GM23248 (cell line): ENCODE data around the gene ST3GAL2. TPM values are rescaled to one million over a fixed set of nuclear protein-coding genes. Genes with fewer than 3 reads are reported as not detected.

Experiments used
- DNase-seq: peaks from one replicate; pipeline ENCODE4 v3.0.0-alpha.2; 2015
- H2AFZ ChIP-seq: fragments of 200-600 bp; sonication (generic); 2 replicates; pipeline ENCODE4 v1.6.1; 2016; ENCODE audit warnings: antibody characterized with exemption
- H3F3A ChIP-seq: fragments of 200-600 bp; sonication (generic); 2 replicates; pipeline ENCODE4 v1.6.1; 2016; ENCODE audit warnings: mild to moderate bottlenecking, antibody characterized with exemption, mixed run types; ENCODE audit not compliant: insufficient read depth
- H3K27ac ChIP-seq: fragments of 200-600 bp; sonication (generic); 2 replicates; pipeline ENCODE4 v1.5.1; 2016; ENCODE audit warnings: mild to moderate bottlenecking
- H3K27me3 ChIP-seq: fragments of 200-600 bp; sonication (generic); replicated peaks from 2 replicates; pipeline ENCODE4 v1.6.1; 2016; ENCODE audit warnings: mild to moderate bottlenecking; ENCODE audit not compliant: insufficient read depth
- H3K36me3 ChIP-seq: fragments of 200-600 bp; sonication (generic); 2 replicates; pipeline ENCODE4 v1.6.1; 2016; ENCODE audit warnings: low read depth, mild to moderate bottlenecking
- H3K4me1 ChIP-seq: fragments of 200-600 bp; sonication (generic); 2 replicates; pipeline ENCODE4 v1.6.1; 2016; ENCODE audit warnings: mild to moderate bottlenecking; ENCODE audit not compliant: insufficient read depth
- H3K4me2 ChIP-seq: fragments of 200-600 bp; sonication (generic); one replicate; pipeline ENCODE4 v1.6.1; 2016; ENCODE audit warnings: mild to moderate bottlenecking; ENCODE audit not compliant: unreplicated experiment
- H3K4me3 ChIP-seq: fragments of 200-600 bp; sonication (generic); 2 replicates; pipeline ENCODE4 v1.5.1; 2016; ENCODE audit warnings: mild to moderate bottlenecking
- H3K79me2 ChIP-seq: fragments of 200-600 bp; sonication (generic); 2 replicates; pipeline ENCODE4 v1.6.1; 2016; ENCODE audit warnings: mild to moderate bottlenecking; ENCODE audit not compliant: insufficient read depth
- H3K9ac ChIP-seq: fragments of 200-600 bp; sonication (generic); 2 replicates; pipeline ENCODE4 v1.6.1; 2016; ENCODE audit warnings: mild to moderate bottlenecking
- H3K9me2 ChIP-seq: fragments of 200-600 bp; sonication (generic); 2 replicates; pipeline ENCODE4 v1.6.1; 2016; ENCODE audit warnings: mixed run types, mild to moderate bottlenecking, moderate library complexity; ENCODE audit not compliant: insufficient read depth
- H3K9me3 ChIP-seq: fragments of 200-600 bp; sonication (generic); one replicate; pipeline ENCODE4 v1.6.1; 2017; ENCODE audit warnings: low read depth
- H4K20me1 ChIP-seq: fragments of 200-600 bp; sonication (generic); 2 replicates; pipeline ENCODE4 v1.6.0; 2016; ENCODE audit not compliant: insufficient read depth
- EZH2 ChIP-seq: fragments of 200-600 bp; sonication (generic); IDR thresholded peaks from 2 replicates; pipeline ENCODE4 v1.6.1; 2018; ENCODE audit warnings: antibody characterized with exemption, mild to moderate bottlenecking; ENCODE audit not compliant: insufficient read depth, poor library complexity, severe bottlenecking
- EZH2phosphoT487 ChIP-seq: fragments of 200-600 bp; sonication (generic); IDR thresholded peaks from 2 replicates; pipeline ENCODE4 v1.6.1; 2018; ENCODE audit warnings: antibody characterized with exemption, moderate library complexity, mild to moderate bottlenecking, low read depth; ENCODE audit not compliant: insufficient read depth
- whole genome bisulfite sequencing, 2 experiments: methylation state at CpG; one replicate each; pipeline ENCODE4 v1.1.6; 2015 to 2017; ENCODE audit warnings: low lambda C conversion rate in 2 of 2, low coverage in 1 of 2; ENCODE audit errors: missing lambda C conversion rate in 2 of 2; 5-methylcytosine and 5-hydroxymethylcytosine counted together
- in situ Hi-C: fragments of 300-500 bp; cut with MboI; formaldehyde crosslinking; loops from 2 replicates; pipeline ENCODE4 v1.15.0; 2020
- polyA plus RNA-seq: library from polyadenylated mRNA; unstranded; fragments of >200 nt; fragmentation: Nextera tagmentation; extraction: Ambion mirVana; gene quantifications from 2 replicates; pipeline ENCODE4 v1.2.1, GENCODE V29; 2016
- total RNA-seq: library from RNA; depleted of rRNA; stranded (reverse); fragments of >200 nt; shearing (Covaris generic); gene quantifications from 2 replicates; pipeline ENCODE4 v1.2.3, GENCODE V29; 2014

Gene ST3GAL2
- total and polyA plus RNA-seq, 2 experiments from 2014 or later = 10.8 to 32.5 TPM

- Histone ChIP-seq H4K20me1 (no peaks in the 10 kb centered on the region), H3K79me2 (peaks cover 38% of the 10 kb centered on the region)
- in situ Hi-C loops = loop anchor here (25.0 kb wide), 1 partner anchor 362 kb away; no protein-coding TSS in a partner anchor
These were observed 38.9 kb downstream of the ST3GAL2 start for GRCh38 chr16:70399951-70400350.

GRCh38 chr16:70399381-70399780, 39.5 kb downstream of the ST3GAL2 start:
- no peaks in the 10 kb centered on the region for H3K9me2 ChIP-seq
- TF ChIP-seq EZH2phosphoT487 (no peak), EZH2 (no peak)
- no peaks in the 10 kb centered on the region for H3K27me3 ChIP-seq
- no peak overlapping the region for H2AFZ ChIP-seq
- 88 to 92% methylated on average over 8 of the region's 8 CpGs for WGBS, 2 experiments
- DNase-seq = no peak
- no peaks in the 10 kb centered on the region for H4K20me1 ChIP-seq
- no peaks in the 10 kb centered on the region for H3K36me3 ChIP-seq
- H3K4me1 ChIP-seq = peaks cover 16% of the 10 kb centered on the region
- H3K4me3 ChIP-seq = no peak overlapping the region
- in situ Hi-C loops = loop anchor here (25.0 kb wide), 1 partner anchor 363 kb away; no protein-coding TSS in a partner anchor
- no peak overlapping the region for H3K4me2 ChIP-seq
- peaks cover 16% of the 10 kb centered on the region for H3F3A ChIP-seq
- no peaks in the 10 kb centered on the region for H3K9me3 ChIP-seq
- H3K9ac ChIP-seq = no peak overlapping the region
- H3K27ac ChIP-seq = no peak overlapping the region
- H3K79me2 ChIP-seq = peaks cover 36% of the 10 kb centered on the region

More at GRCh38 chr16:70399951-70400350, 38.9 kb downstream of the ST3GAL2 start:
- Histone ChIP-seq H3K4me3 (no peak overlapping the region), H3F3A (peaks cover 21% of the 10 kb centered on the region), H3K27ac (no peak overlapping the region), H3K4me2 (no peak overlapping the region), H3K9ac (no peak overlapping the region), H2AFZ (no peak overlapping the region), H3K4me1 (peaks cover 21% of the 10 kb centered on the region), H3K9me3 (no peaks in the 10 kb centered on the region), H3K36me3 (no peaks in the 10 kb centered on the region), H3K9me2 (no peaks in the 10 kb centered on the region), H3K27me3 (no peaks in the 10 kb centered on the region)
- 90 to 93% methylated on average over 10 of the region's 10 CpGs for WGBS, 2 experiments
- no peak for DNase-seq
- TF ChIP-seq EZH2phosphoT487 (no peak), EZH2 (no peak)

DNA sequence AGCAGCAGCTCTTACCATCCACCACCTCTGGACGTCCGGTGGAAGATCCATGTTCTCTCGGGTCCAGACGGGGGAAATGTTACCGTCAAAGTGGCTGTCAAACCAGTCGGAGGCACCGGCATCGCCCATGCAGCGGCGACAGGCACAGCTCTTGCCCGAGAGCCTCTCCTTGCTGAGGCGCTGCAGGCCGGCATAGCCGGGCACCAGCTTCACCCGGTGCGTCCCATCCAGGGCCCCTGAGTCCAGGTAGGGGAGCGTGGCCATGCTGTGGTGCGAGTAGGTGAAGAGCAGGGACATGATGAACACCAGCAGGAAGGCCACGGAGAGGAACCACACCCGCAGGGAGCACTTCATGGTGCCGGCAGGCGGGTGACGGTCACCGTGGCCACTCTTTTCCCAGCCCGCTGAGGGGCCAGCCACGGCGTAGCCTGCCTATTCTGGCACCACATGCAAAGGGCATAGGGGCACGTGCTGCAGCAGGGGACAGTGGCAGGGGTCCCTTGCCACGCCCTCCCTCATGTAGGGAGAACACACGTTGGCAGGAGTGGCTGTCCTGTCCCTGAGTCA, 40.6 kb downstream of the ST3GAL2 start:
- no peaks in the 10 kb centered on the region for H3K36me3 ChIP-seq
- H4K20me1 ChIP-seq = no peaks in the 10 kb centered on the region
- in situ Hi-C loops = loop anchor here (25.0 kb wide), 1 partner anchor 364 kb away; no protein-coding TSS in a partner anchor
- H3K79me2 ChIP-seq = peaks cover 30% of the 10 kb centered on the region
- peaks cover 7% of the 10 kb centered on the region; the same call in 1 of the 2 replicates for H3K4me1 ChIP-seq
- no peak overlapping the region for H3K9ac ChIP-seq
- no peak overlapping the region for H3K27ac ChIP-seq
- no peak overlapping the region for H2AFZ ChIP-seq
- no peak overlapping the region for H3K4me3 ChIP-seq
- no peaks in the 10 kb centered on the region for H3K9me3 ChIP-seq
- H3K27me3 ChIP-seq = no peaks in the 10 kb centered on the region
- H3F3A ChIP-seq = peaks cover 7% of the 10 kb centered on the region
- no peak for DNase-seq
- 92% methylated on average over 30 of the region's 30 CpGs for WGBS, 2 experiments
- H3K9me2 ChIP-seq = no peaks in the 10 kb centered on the region
- H3K4me2 ChIP-seq = no peak overlapping the region
- TF ChIP-seq EZH2phosphoT487 (no peak), EZH2 (no peak)

DNA sequence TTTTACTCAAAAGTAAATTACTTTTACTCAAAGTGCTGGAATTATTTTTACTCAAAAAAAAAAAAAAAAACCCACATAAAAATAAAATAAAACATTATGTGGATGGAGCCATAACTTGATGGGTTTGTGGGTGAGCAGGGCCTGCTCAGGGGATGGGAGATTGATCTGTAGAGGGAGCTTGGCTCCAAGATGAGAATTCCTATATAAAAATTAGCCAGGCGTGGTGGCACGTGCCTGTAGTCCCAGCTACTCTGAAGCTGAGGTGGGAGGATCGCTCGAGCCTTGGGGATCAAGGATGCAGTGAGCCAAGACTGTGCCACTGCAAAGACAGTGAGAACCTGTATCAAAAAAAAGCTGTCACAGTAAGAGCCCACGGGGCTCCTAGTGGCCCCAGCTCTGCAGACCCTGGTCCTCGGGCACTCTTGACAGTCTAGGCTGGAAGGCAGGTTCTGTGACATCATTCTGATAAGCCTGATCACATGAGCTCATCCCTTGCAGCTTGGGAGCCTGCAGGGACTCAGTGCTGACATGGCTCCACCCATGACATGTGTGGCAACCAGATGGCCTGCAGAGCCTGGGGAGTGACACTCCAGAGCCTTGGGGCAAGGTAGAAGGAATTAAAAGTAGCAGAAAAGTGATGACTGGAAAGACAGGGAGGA, 42.5 kb downstream of the ST3GAL2 start:
- Histone ChIP-seq H3K9me2 (no peaks in the 10 kb centered on the region), H3K27ac (no peak overlapping the region), H3K36me3 (no peaks in the 10 kb centered on the region), H3K9me3 (no peaks in the 10 kb centered on the region), H3K27me3 (no peaks in the 10 kb centered on the region), H3K4me2 (no peak overlapping the region), H4K20me1 (no peaks in the 10 kb centered on the region), H3K4me1 (peaks cover 8% of the 10 kb centered on the region), H3F3A (0 out of 2 replicates have a peak, but pooled peaks cover 8% of the 10 kb centered on the region), H3K4me3 (no peak overlapping the region), H2AFZ (no peak overlapping the region), H3K79me2 (peaks cover 11% of the 10 kb centered on the region; the same call in 1 of the 2 replicates), H3K9ac (no peak overlapping the region)
- in situ Hi-C loops = loop anchor here (25.0 kb wide), 1 partner anchor 366 kb away; no protein-coding TSS in a partner anchor
- WGBS, 2 experiments = 44 to 50% methylated on average over 6 of the region's 6 CpGs
- DNase-seq = peak; percentile 57
- TF ChIP-seq EZH2 (no peak), EZH2phosphoT487 (no peak)
